Placental epithelial cell (primary cell): Measurements from ENCODE around the gene RNF144A. TPM values are rescaled to one million over a fixed set of nuclear protein-coding genes. Genes with fewer than 3 reads are reported as not detected.

ENCODE experiments used
- total RNA-seq: library from RNA; depleted of rRNA; stranded (reverse); fragments of >200 nt; gene quantifications from 2 replicates; pipeline ENCODE4 v1.2.3, GENCODE V29; 2012

The RNF144A gene
- 6.4 and 13.0 TPM in 2 replicates for total RNA-seq

GRCh38 chr2:6917071-6917760 lies at the start of gene RNF144A:
Gene RNF144A (plus strand): TSS chr2:6917412. CDS start chr2:6996927, 79,515 bp downstream.

GRCh38 chr2:6877402-6878304 lies 39.6 kb upstream of the RNF144A start, which contains the start of gene RSAD2:
Gene RSAD2 (plus strand): TSS chr2:6877777. CDS start chr2:6877801, 24 bp downstream.

Other genes with a start within 250 kb of the RNF144A start
- gene CMPK2, start 51.5 kb upstream of the RNF144A start, total RNA-seq = 0.22 TPM in 1 of 2 replicates, not detected in the other
- under 0.01 TPM in 1 of 2 replicates, not detected in the other for gene RSAD2, start 39.6 kb upstream of the RNF144A start, total RNA-seq